HCT116 (cell line): ENCODE results near the gene S100PBP. TPM values are rescaled to one million over a fixed set of nuclear protein-coding genes. Genes with fewer than 3 reads are reported as not detected.

ENCODE experiments used
- ATAC-seq: fragments of 200-7000 bp; cut with Tn5 transposase; 2 replicates; pipeline ENCODE4 v1.9.1; 2020; ENCODE audit warnings: mild to moderate bottlenecking, moderate library complexity
- BruUV-seq: library from RNA; stranded (reverse); fragments of 400-500 nt; replicated peaks from 2 replicates; lab custom pipeline; 2021; lab: Mats Ljungman, UMichigan
- CTCF ChIA-PET: fragments of 300-600 bp; sonication (Branson Sonifier 250); formaldehyde crosslinking; loops from one replicate; lab custom pipeline; 2021; ENCODE audit warnings: antibody characterized with exemption; lab: Charles Lee
- POLR2A ChIA-PET: fragments of 300-600, 350-600 bp; sonication (Branson Sonifier 250); formaldehyde crosslinking; loops from one replicate; lab custom pipeline; 2021; ENCODE audit warnings: antibody characterized with exemption; lab: Charles Lee
- RAD21 ChIA-PET, 2 experiments: fragments of 300-600 bp; sonication (Branson Sonifier 250); formaldehyde crosslinking; loops; one replicate each; lab custom pipeline; 2023; ENCODE audit warnings: low total read pairs in 2 of 2; ENCODE audit not compliant: uncharacterized antibody in 2 of 2, unreplicated experiment in 2 of 2, low non-redundant PET in 1 of 2; lab: Charles Lee
- DNase-seq: peaks from one replicate; pipeline ENCODE4 v3.0.0-alpha.2; 2010; ENCODE audit warnings: low read depth, low spot score
- H2AFZ ChIP-seq: fragments of 200-600 bp; shearing (Covaris generic), sonication (generic); 2 replicates; pipeline ENCODE4 v1.6.1; 2017; ENCODE audit warnings: low read depth, mixed run types, mixed read lengths, antibody characterized with exemption, low read length; ENCODE audit not compliant: poor library complexity, severe bottlenecking
- H3K27ac ChIP-seq: 2 replicates; pipeline ENCODE4 v1.5.1; 2012; ENCODE audit warnings: low read depth, low read length
- H3K27me3 ChIP-seq: fragments of 200-600 bp; sonication (generic); 2 replicates; pipeline ENCODE4 v1.6.1; 2016; ENCODE audit warnings: mixed run types, low read length, mixed read lengths; ENCODE audit not compliant: insufficient read depth
- H3K36me3 ChIP-seq, 2 experiments: fragments of 200-500 bp in 1 of 2; fragments of 200-600 bp in 1 of 2; sonication (Bioruptor generic) in 1 of 2; sonication (generic) in 1 of 2; 2 replicates each; pipeline versions ENCODE4 v1.5.1 to v1.6.1; 2014 to 2016; ENCODE audit warnings: low read length in 2 of 2, inconsistent platforms in 1 of 2, mixed read lengths in 1 of 2, mixed run types in 1 of 2; ENCODE audit not compliant: insufficient read depth in 2 of 2, control insufficient read depth in 1 of 2
- H3K4me1 ChIP-seq, 2 experiments: fragments of 200-600 bp in 1 of 2; sonication (generic) in 1 of 2; 2 replicates each; pipeline versions ENCODE4 v1.5.1 to v1.6.1; 2012 to 2017; ENCODE audit warnings: low read length in 2 of 2, inconsistent platforms in 1 of 2, mild to moderate bottlenecking in 1 of 2, mixed read lengths in 1 of 2, mixed run types in 1 of 2, moderate library complexity in 1 of 2; ENCODE audit not compliant: insufficient read depth in 2 of 2, control insufficient read depth in 1 of 2
- H3K4me2 ChIP-seq: fragments of 200-600 bp; sonication (generic); 2 replicates; pipeline ENCODE4 v1.6.1; 2017; ENCODE audit warnings: mixed run types, low read length, mixed read lengths
- H3K4me3 ChIP-seq, 2 experiments: fragments of 200-600 bp in 1 of 2; sonication (generic) in 1 of 2; replicated peaks in 1 of 2; 2 replicates each; pipeline ENCODE4 v1.5.1; 2011 to 2016; ENCODE audit warnings: low read length in 2 of 2, control low read depth in 1 of 2, low read depth in 1 of 2, mild to moderate bottlenecking in 1 of 2, mixed read lengths in 1 of 2, mixed run types in 1 of 2
- H3K79me2 ChIP-seq: fragments of 200-600 bp; sonication (generic); 2 replicates; pipeline ENCODE4 v1.6.1; 2017; ENCODE audit warnings: mild to moderate bottlenecking, mixed run types, low read length, moderate library complexity, mixed read lengths; ENCODE audit not compliant: insufficient read depth
- H3K9ac ChIP-seq: fragments of 200-600 bp; sonication (generic); 2 replicates; pipeline ENCODE4 v1.6.1; 2016; ENCODE audit warnings: low read length, mixed read lengths
- H3K9me2 ChIP-seq: fragments of 200-600 bp; sonication (generic), shearing (Covaris generic); 2 replicates; pipeline ENCODE4 v1.6.1; 2017; ENCODE audit warnings: mixed run types, mild to moderate bottlenecking, moderate library complexity; ENCODE audit not compliant: insufficient read depth
- H3K9me3 ChIP-seq, 2 experiments: fragments of 200-500 bp in 1 of 2; fragments of 200-600 bp in 1 of 2; sonication (Bioruptor generic) in 1 of 2; sonication (generic) in 1 of 2; 2 replicates each; pipeline ENCODE4 v1.6.1; 2014 to 2017; ENCODE audit warnings: low read length in 2 of 2, mixed read lengths in 2 of 2, inconsistent platforms in 1 of 2, low read depth in 1 of 2, mild to moderate bottlenecking in 1 of 2, mixed run types in 1 of 2, moderate library complexity in 1 of 2; ENCODE audit not compliant: control insufficient read depth in 1 of 2, insufficient read depth in 1 of 2
- H4K20me1 ChIP-seq: fragments of 200-600 bp; sonication (generic), shearing (Covaris generic); 2 replicates; pipeline ENCODE4 v1.6.1; 2017; ENCODE audit warnings: mixed run types, mild to moderate bottlenecking, moderate library complexity; ENCODE audit not compliant: insufficient read depth
- FOSL1 ChIP-seq: IDR thresholded peaks from 2 replicates; pipeline ENCODE4 v1.6.1; 2012; ENCODE audit warnings: low read depth
- POLR2A ChIP-seq: IDR thresholded peaks from 2 replicates; pipeline ENCODE4 v1.7.0; 2011; ENCODE audit warnings: borderline replicate concordance; ENCODE audit not compliant: insufficient read depth, insufficient read length; ENCODE audit errors: extremely low read depth
- SIN3A ChIP-seq: IDR thresholded peaks from 2 replicates; pipeline ENCODE4 v1.6.1; 2012; ENCODE audit warnings: low read depth
- TCF7L2 ChIP-seq: IDR thresholded peaks from 2 replicates; pipeline ENCODE4 v1.7.0; 2011; ENCODE audit warnings: borderline replicate concordance, inconsistent platforms; ENCODE audit not compliant: insufficient read depth, insufficient read length; ENCODE audit errors: extremely low read depth
- YY1 ChIP-seq: IDR thresholded peaks from 2 replicates; pipeline ENCODE4 v1.6.1; 2011; ENCODE audit warnings: low read length, low read depth, moderate library complexity, mild to moderate bottlenecking; ENCODE audit not compliant: insufficient replicate concordance; ENCODE audit errors: extremely low read depth
- ZFX ChIP-seq: fragments of 450-650 bp; IDR thresholded peaks from 2 replicates; pipeline ENCODE4 v1.6.1; 2017
- ZNF274 ChIP-seq: fragments of 200-500 bp; sonication (Bioruptor generic); IDR thresholded peaks from 2 replicates; pipeline ENCODE4 v1.6.1; 2014; ENCODE audit warnings: mild to moderate bottlenecking, low read depth, low read length, inconsistent platforms
- intact Hi-C: fragments of 100-400 bp; cut with micrococcal nuclease; formaldehyde crosslinking; loops from 2 replicates; pipeline ENCODE4 v1.10.0; 2022
- total RNA-seq: library from RNA; stranded (reverse); gene quantifications from one replicate; pipeline ENCODE4 v1.2.1, GENCODE V29; 2021; ENCODE audit not compliant: unreplicated experiment
- TF ChIP-seq, protein P1 (sequence below): IDR thresholded peaks from 2 replicates; pipeline ENCODE4 v1.6.1; 2011; ENCODE audit warnings: mild to moderate bottlenecking, low read length, moderate library complexity; ENCODE audit not compliant: insufficient replicate concordance; ENCODE audit errors: extremely low read depth
- TF ChIP-seq, protein P2 (sequence below): IDR thresholded peaks from 2 replicates; pipeline ENCODE4 v1.6.1; 2012; ENCODE audit warnings: low read depth
- TF ChIP-seq, protein P3 (sequence below), 3 experiments: fragments of 200-600 bp in 1 of 3; sonication (generic) in 1 of 3; IDR thresholded peaks in 2 of 3; conservative IDR thresholded peaks in 1 of 3; 2 replicates each; pipeline ENCODE4 v1.5.1; 2012 to 2017; ENCODE audit warnings: low read depth in 2 of 3, low read length in 2 of 3, antibody characterized with exemption in 1 of 3, borderline replicate concordance in 1 of 3, control low read depth in 1 of 3, mild to moderate bottlenecking in 1 of 3, mixed read lengths in 1 of 3, mixed run types in 1 of 3, moderate library complexity in 1 of 3; ENCODE audit not compliant: insufficient read depth in 1 of 3
- TF ChIP-seq, protein P4 (sequence below): IDR thresholded peaks from 2 replicates; pipeline ENCODE4 v1.6.1; 2012

Gene S100PBP
- total RNA-seq, 1 experiment from 2014 or later: 38.2 TPM

DNA sequence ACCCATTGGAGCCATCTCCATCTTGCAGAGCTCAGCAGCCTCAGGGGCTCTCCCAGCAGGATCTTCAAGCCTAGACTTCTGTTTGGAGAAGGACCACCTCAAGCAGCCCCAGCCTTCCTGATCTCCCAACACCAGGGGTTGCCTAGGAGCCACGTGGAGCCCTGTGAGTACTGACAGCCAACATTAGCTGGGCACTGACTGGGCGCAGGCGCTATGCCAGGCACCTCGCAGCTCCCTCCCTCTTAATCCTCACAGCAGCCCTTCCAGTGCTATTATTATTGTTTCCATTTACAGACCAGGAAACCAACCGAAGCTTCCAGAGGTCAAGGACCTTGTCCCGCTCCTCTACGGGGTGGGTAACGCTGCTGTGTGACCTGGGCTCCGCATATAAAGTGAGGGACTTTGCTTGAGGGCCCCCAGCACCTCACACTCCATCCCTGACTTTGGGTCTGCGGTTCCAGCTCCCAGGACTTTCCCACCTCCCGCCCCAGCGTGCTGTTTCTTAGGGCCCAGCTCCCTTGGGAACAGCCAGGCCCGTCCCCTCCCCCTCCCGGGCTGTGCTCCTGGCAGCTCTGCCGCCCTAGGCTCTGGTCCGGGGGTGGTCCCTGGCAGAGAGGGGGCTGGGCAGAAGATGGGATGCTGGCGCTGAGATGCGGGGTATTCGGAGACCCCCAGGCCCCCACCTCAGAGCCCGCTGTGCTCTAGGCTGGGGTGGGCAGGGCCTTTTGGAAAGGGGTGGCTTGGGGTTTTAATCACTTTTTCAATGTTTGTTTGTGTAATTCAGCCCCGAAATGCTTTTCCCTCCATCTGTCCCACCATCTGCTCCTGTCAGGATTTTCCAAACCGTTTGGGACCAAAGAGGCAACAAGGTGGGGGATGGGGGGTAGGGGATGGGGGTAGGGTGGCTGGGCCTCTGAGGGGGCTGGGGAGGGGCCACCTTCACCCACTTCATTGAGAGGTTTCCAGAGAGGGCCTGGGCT lies 64.7 kb downstream of the S100PBP start:
- ATAC-seq: no peak
- POLR2A ChIA-PET: no interaction called here
- H3K79me2 ChIP-seq: no peaks in the 10 kb centered on the region
- intact Hi-C loops: no loop called here
- no peaks in the 10 kb centered on the region for H4K20me1 ChIP-seq
- no peaks in the 10 kb centered on the region for H3K27me3 ChIP-seq
- H3K4me1 ChIP-seq: peaks cover 0 to 5% of the 10 kb centered on the region in 2 experiments; a peak in 1 of 4 replicates
- H3K4me3 ChIP-seq: no peak overlapping the region
- CTCF ChIA-PET: interaction anchor here (1.0 kb wide), 1 partner anchor 204 kb away, joined by 3 read pairs; no protein-coding TSS in a partner anchor
- H3K9ac ChIP-seq: no peak overlapping the region
- BruUV-seq: no TSS peak
- no peaks in the 10 kb centered on the region for H3K36me3 ChIP-seq
- RAD21 ChIA-PET: no interaction called here
- no peak for DNase-seq
- TF ChIP-seq TCF7L2 (no peak), SIN3A (no peak), ZFX (no peak), YY1 (no peak), ZNF274 (no peak), FOSL1 (no peak), POLR2A (no peak)
- TF ChIP-seq, protein P1, sequence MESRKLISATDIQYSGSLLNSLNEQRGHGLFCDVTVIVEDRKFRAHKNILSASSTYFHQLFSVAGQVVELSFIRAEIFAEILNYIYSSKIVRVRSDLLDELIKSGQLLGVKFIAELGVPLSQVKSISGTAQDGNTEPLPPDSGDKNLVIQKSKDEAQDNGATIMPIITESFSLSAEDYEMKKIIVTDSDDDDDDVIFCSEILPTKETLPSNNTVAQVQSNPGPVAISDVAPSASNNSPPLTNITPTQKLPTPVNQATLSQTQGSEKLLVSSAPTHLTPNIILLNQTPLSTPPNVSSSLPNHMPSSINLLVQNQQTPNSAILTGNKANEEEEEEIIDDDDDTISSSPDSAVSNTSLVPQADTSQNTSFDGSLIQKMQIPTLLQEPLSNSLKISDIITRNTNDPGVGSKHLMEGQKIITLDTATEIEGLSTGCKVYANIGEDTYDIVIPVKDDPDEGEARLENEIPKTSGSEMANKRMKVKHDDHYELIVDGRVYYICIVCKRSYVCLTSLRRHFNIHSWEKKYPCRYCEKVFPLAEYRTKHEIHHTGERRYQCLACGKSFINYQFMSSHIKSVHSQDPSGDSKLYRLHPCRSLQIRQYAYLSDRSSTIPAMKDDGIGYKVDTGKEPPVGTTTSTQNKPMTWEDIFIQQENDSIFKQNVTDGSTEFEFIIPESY: no peak
- TF ChIP-seq, protein P2, sequence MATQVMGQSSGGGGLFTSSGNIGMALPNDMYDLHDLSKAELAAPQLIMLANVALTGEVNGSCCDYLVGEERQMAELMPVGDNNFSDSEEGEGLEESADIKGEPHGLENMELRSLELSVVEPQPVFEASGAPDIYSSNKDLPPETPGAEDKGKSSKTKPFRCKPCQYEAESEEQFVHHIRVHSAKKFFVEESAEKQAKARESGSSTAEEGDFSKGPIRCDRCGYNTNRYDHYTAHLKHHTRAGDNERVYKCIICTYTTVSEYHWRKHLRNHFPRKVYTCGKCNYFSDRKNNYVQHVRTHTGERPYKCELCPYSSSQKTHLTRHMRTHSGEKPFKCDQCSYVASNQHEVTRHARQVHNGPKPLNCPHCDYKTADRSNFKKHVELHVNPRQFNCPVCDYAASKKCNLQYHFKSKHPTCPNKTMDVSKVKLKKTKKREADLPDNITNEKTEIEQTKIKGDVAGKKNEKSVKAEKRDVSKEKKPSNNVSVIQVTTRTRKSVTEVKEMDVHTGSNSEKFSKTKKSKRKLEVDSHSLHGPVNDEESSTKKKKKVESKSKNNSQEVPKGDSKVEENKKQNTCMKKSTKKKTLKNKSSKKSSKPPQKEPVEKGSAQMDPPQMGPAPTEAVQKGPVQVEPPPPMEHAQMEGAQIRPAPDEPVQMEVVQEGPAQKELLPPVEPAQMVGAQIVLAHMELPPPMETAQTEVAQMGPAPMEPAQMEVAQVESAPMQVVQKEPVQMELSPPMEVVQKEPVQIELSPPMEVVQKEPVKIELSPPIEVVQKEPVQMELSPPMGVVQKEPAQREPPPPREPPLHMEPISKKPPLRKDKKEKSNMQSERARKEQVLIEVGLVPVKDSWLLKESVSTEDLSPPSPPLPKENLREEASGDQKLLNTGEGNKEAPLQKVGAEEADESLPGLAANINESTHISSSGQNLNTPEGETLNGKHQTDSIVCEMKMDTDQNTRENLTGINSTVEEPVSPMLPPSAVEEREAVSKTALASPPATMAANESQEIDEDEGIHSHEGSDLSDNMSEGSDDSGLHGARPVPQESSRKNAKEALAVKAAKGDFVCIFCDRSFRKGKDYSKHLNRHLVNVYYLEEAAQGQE: no peak
- TF ChIP-seq, protein P3, sequence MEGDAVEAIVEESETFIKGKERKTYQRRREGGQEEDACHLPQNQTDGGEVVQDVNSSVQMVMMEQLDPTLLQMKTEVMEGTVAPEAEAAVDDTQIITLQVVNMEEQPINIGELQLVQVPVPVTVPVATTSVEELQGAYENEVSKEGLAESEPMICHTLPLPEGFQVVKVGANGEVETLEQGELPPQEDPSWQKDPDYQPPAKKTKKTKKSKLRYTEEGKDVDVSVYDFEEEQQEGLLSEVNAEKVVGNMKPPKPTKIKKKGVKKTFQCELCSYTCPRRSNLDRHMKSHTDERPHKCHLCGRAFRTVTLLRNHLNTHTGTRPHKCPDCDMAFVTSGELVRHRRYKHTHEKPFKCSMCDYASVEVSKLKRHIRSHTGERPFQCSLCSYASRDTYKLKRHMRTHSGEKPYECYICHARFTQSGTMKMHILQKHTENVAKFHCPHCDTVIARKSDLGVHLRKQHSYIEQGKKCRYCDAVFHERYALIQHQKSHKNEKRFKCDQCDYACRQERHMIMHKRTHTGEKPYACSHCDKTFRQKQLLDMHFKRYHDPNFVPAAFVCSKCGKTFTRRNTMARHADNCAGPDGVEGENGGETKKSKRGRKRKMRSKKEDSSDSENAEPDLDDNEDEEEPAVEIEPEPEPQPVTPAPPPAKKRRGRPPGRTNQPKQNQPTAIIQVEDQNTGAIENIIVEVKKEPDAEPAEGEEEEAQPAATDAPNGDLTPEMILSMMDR (IDR thresholded peaks at IDR 0.05 in 2 of 3, conservative IDR thresholded peaks at IDR 0.05 in 1 of 3; ENCODE audit: borderline replicate concordance in 1 of 3, insufficient read depth in 1 of 3, low read depth in 2 of 3, low read length in 2 of 3): no peak
- TF ChIP-seq, protein P4, sequence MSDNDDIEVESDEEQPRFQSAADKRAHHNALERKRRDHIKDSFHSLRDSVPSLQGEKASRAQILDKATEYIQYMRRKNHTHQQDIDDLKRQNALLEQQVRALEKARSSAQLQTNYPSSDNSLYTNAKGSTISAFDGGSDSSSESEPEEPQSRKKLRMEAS: no peak
- TF ChIP-seq, all 23 proteins: peak for 0
- no peak overlapping the region for H3K4me2 ChIP-seq
- H3K9me2 ChIP-seq: no peaks in the 10 kb centered on the region
- H2AFZ ChIP-seq: no peak overlapping the region
- H3K9me3 ChIP-seq: no peaks in the 10 kb centered on the region
- H3K27ac ChIP-seq: no peak overlapping the region
